ENCODE data around the gene CHCHD10. TPM values are rescaled to one million over a fixed set of nuclear protein-coding genes. Genes with fewer than 3 reads are reported as not detected.

CHCHD10 gene
- total and polyA plus RNA-seq, 2 of the 13 experiments (the other 11 are each of a cell fraction or from before 2014, with no cell fraction given): 37.0 to 62.8 TPM

GRCh38 chr22:23779731-23780130 lies 12.0 kb upstream of the CHCHD10 start:
- Histone ChIP-seq H3K79me2 (ENCODE audit: insufficient read depth, low read length) (no peaks in the 10 kb centered on the region), H2AFZ (ENCODE audit: low read length) (no peak overlapping the region), H3K4me3 (replicated peaks in 1 of 3; ENCODE audit: insufficient read depth in 1 of 3, low read depth in 2 of 3, low read length in 3 of 3) (no peak overlapping the region), H3K36me3 (replicated peaks in 1 of 2; ENCODE audit: control insufficient read depth in 1 of 2, insufficient read depth in 2 of 2, low read length in 2 of 2) (no peaks in the 10 kb centered on the region), H3K4me1 (ENCODE audit: insufficient read depth, low read length) (peaks cover 72% of the 10 kb centered on the region), H3K4me2 (ENCODE audit: low read depth, low read length) (no peak overlapping the region), H3K27ac (ENCODE audit: extremely low read length, insufficient read depth, low read length) (no peak overlapping the region), H3K9ac (ENCODE audit: insufficient read depth, low read depth, low read length) (no peak overlapping the region), H4K20me1 (ENCODE audit: insufficient read depth, low read length) (no peaks in the 10 kb centered on the region), H3K27me3 (ENCODE audit: control insufficient read depth in 1 of 2, insufficient read depth in 2 of 2, low read length in 2 of 2) (no peaks in the 10 kb centered on the region), H3K9me3 (ENCODE audit: low read length) (no peaks in the 10 kb centered on the region)
- WGBS (ENCODE audit: low lambda C conversion rate): 85% methylated on average over 3 of the region's 5 CpGs
- CTCF ChIA-PET (ENCODE audit: low intra/inter-chr PET ratio, low total read pairs): no interaction called here
- POLR2A ChIA-PET: interaction anchor here (1.4 kb wide), 1 partner anchor 78 kb away, joined by 3 read pairs; the partner anchor contains the start of gene SLC2A11
- in situ Hi-C loops (cut with HindIII; ENCODE audit: extremely low pct_ligation_motif_present, low pct_unique_long_range_greater_than_20kb) (loop anchor here (5.0 kb wide), 1 partner anchor 68 kb away; no protein-coding TSS in a partner anchor), intact Hi-C loops (cut with micrococcal nuclease; ENCODE audit: unreplicated experiment) (no loop called here)
- no TSS peak for BruUV-seq (replicated peaks)
- no peak for TF ChIP-seq HHEX (CRISPR knock-in tag; IDR thresholded peaks at IDR 0.05)
- TF ChIP-seq SIN3A (IDR thresholded peaks at IDR 0.05; ENCODE audit: borderline replicate concordance, low read depth, low read length): no peak
- no peak for TF ChIP-seq ZNF879 (CRISPR knock-in tag; IDR thresholded peaks at IDR 0.05)
- no peak for TF ChIP-seq ZKSCAN8 (CRISPR knock-in tag; IDR thresholded peaks at IDR 0.05; ENCODE audit: borderline replicate concordance)
- no peak for TF ChIP-seq RFX5 (IDR thresholded peaks at IDR 0.05; ENCODE audit: low read depth, low read length)
- no peak for TF ChIP-seq KLF13 (CRISPR knock-in tag; IDR thresholded peaks at IDR 0.05)
- no peak for TF ChIP-seq ZNF317 (CRISPR knock-in tag; IDR thresholded peaks at IDR 0.05)
- TF ChIP-seq SOX5 (CRISPR knock-in tag; IDR thresholded peaks at IDR 0.05; ENCODE audit: borderline replicate concordance): no peak
- no peak for TF ChIP-seq AGO1 (IDR thresholded peaks at IDR 0.05; ENCODE audit: low read depth, low read length, poor library complexity, severe bottlenecking)
- TF ChIP-seq MXI1 (IDR thresholded peaks at IDR 0.05; ENCODE audit: borderline replicate concordance, low read depth, low read length): no peak
- TF ChIP-seq ZNF253 (CRISPR knock-in tag; IDR thresholded peaks at IDR 0.05; ENCODE audit: borderline replicate concordance): no peak
- no peak for TF ChIP-seq ZNF713 (CRISPR knock-in tag; IDR thresholded peaks at IDR 0.05)
- no peak for TF ChIP-seq U2AF1 (optimal IDR thresholded peaks at IDR 0.05; ENCODE audit: low read depth, low read length)
- no peak for TF ChIP-seq ZNF784 (CRISPR knock-in tag; IDR thresholded peaks at IDR 0.05; ENCODE audit: borderline replicate concordance)
- TF ChIP-seq LBX2 (CRISPR knock-in tag; IDR thresholded peaks at IDR 0.05; ENCODE audit: borderline replicate concordance): no peak
- no peak for TF ChIP-seq ZNF598 (CRISPR knock-in tag; IDR thresholded peaks at IDR 0.05; ENCODE audit: borderline replicate concordance)
- TF ChIP-seq RAD21 (CRISPR knock-in tag; IDR thresholded peaks at IDR 0.05): no peak
- TF ChIP-seq KDM4B (CRISPR knock-in tag; IDR thresholded peaks at IDR 0.05): no peak
- no peak for TF ChIP-seq TEAD3 (CRISPR knock-in tag; optimal IDR thresholded peaks at IDR 0.05; ENCODE audit: borderline replicate concordance)
- no peak for ATAC-seq
- no peak for DNase-seq (ENCODE audit: low spot score)
- no peak for FAIRE-seq
